ENCODE measurements around the gene KAT2A.
A peak's percentile ranks its signal among the peaks of the same experiment; 100 is the strongest.

KAT2A gene

GRCh38 chr17:42094375-42095069, 26.6 kb downstream of the KAT2A start:
- no peak for DNase-seq (ENCODE audit: low spot score)

- DNase-seq (ENCODE audit: low spot score) = no peak
These were observed 28.2 kb downstream of the KAT2A start for GRCh38 chr17:42092939-42093338.

- no peak for DNase-seq (ENCODE audit: low spot score)
These were observed 30.0 kb downstream of the KAT2A start for GRCh38 chr17:42090964-42091790.

GRCh38 chr17:42088736-42089135, 32.4 kb downstream of the KAT2A start:
- no peak for DNase-seq (ENCODE audit: low spot score)

- no peak for DNase-seq (ENCODE audit: low spot score)
These were observed 33.1 kb downstream of the KAT2A start for GRCh38 chr17:42087736-42088705.

- DNase-seq (ENCODE audit: low spot score) = no peak
These were observed 34.0 kb downstream of the KAT2A start for GRCh38 chr17:42087042-42087701.

GRCh38 chr17:42081516-42082129, 39.5 kb downstream of the KAT2A start:
- no peak for DNase-seq (ENCODE audit: low spot score)

GRCh38 chr17:42079541-42079940, 41.6 kb downstream of the KAT2A start:
- DNase-seq (ENCODE audit: low spot score) = no peak

- DNase-seq (ENCODE audit: low spot score) = no peak
These were observed 42.6 kb downstream of the KAT2A start for GRCh38 chr17:42078396-42079043.

GRCh38 chr17:42077755-42078154, 43.4 kb downstream of the KAT2A start:
- no peak for DNase-seq (ENCODE audit: low spot score)

GRCh38 chr17:42076797-42077559, 44.2 kb downstream of the KAT2A start:
- DNase-seq (ENCODE audit: low spot score) = no peak

- no peak for DNase-seq (ENCODE audit: low spot score)
These were observed 45.4 kb downstream of the KAT2A start for GRCh38 chr17:42075789-42076188.

GRCh38 chr17:42072323-42073187, 48.6 kb downstream of the KAT2A start:
- DNase-seq (ENCODE audit: low spot score) = peak; percentile 45

- DNase-seq (ENCODE audit: low spot score) = no peak
These were observed 49.4 kb downstream of the KAT2A start for GRCh38 chr17:42071810-42072209.

GRCh38 chr17:42068979-42069378, 52.2 kb downstream of the KAT2A start:
- DNase-seq (ENCODE audit: low spot score) = no peak

GRCh38 chr17:42067371-42068091, 53.6 kb downstream of the KAT2A start:
- DNase-seq (ENCODE audit: low spot score) = peak; percentile 77

GRCh38 chr17:42065201-42065600, 56.0 kb downstream of the KAT2A start:
- DNase-seq (ENCODE audit: low spot score) = no peak
